ENCODE measurements around the gene TMEM185A. TPM values are rescaled to one million over a fixed set of nuclear protein-coding genes. Genes with fewer than 3 reads are reported as not detected.

The TMEM185A gene
- total and polyA plus RNA-seq, 3 donors from 2014 or later = 48.7 to 66.0 (median 64.3) TPM

DNA sequence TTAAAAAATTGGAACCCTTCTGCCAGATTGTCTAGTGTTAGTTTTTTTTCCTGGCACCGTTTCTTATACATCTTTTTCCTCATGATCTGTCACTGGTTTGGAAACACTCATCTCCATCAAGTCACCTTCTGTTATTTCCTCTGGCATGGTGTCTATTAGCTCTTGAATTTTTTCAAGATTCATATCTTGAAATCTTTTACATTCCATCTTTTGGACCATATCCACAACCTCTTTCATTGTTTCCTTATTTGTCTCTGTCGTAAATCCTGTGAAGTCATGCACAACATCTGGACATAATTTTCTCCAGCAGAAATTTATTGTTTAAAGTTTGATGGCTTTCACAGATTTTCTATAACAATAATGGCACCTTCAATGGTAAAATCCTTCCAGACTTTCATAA is 10.2 kb upstream of the TMEM185A start:
- intact Hi-C loops (cut with DNase I; ENCODE audit: low total_unique reads) = no loop called here
- no peak for TF ChIP-seq POLR2A (IDR thresholded peaks at IDR 0.05)
- TF ChIP-seq, protein P1, sequence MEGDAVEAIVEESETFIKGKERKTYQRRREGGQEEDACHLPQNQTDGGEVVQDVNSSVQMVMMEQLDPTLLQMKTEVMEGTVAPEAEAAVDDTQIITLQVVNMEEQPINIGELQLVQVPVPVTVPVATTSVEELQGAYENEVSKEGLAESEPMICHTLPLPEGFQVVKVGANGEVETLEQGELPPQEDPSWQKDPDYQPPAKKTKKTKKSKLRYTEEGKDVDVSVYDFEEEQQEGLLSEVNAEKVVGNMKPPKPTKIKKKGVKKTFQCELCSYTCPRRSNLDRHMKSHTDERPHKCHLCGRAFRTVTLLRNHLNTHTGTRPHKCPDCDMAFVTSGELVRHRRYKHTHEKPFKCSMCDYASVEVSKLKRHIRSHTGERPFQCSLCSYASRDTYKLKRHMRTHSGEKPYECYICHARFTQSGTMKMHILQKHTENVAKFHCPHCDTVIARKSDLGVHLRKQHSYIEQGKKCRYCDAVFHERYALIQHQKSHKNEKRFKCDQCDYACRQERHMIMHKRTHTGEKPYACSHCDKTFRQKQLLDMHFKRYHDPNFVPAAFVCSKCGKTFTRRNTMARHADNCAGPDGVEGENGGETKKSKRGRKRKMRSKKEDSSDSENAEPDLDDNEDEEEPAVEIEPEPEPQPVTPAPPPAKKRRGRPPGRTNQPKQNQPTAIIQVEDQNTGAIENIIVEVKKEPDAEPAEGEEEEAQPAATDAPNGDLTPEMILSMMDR (IDR thresholded peaks at IDR 0.05) = no peak
- Histone ChIP-seq H3K4me1 (no peaks in the 10 kb centered on the region), H3K4me3 (no peak overlapping the region), H3K9me3 (no peaks in the 10 kb centered on the region), H3K27me3 (no peaks in the 10 kb centered on the region), H3K36me3 (ENCODE audit: low read depth, missing control alignments) (no peaks in the 10 kb centered on the region), H3K27ac (no peak overlapping the region)
- WGBS, 2 donors = 64 to 78% methylated on average over 2 of the region's 2 CpGs
- DNase-seq = no peak

DNA sequence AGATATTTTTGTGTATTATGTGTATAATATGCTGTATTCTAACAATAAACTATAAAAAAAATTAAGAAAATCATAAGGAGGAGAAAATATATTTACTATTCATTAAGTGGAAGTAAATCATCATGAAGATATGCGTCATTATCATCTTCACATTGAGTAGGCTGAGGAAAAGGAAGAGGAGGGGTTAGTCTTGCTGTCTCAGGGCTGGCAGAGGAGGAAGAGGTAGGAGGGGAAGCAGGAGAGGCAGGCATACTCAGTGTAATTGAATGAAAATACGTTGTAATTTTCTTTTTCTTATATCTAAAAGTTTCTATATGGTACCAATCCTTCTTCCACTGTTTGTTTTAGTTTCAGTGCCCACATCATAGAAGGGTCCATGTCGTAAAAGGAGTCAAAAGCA is 9.8 kb upstream of the TMEM185A start:
- 50 to 70% methylated on average over 3 of the region's 3 CpGs for WGBS, 2 donors
- no peaks in the 10 kb centered on the region for H3K27me3 ChIP-seq
- H3K9me3 ChIP-seq = no peaks in the 10 kb centered on the region
- no peak overlapping the region for H3K4me3 ChIP-seq
- TF ChIP-seq, protein P1 (IDR thresholded peaks at IDR 0.05) = no peak
- TF ChIP-seq POLR2A (IDR thresholded peaks at IDR 0.05) = no peak
- no peaks in the 10 kb centered on the region for H3K36me3 ChIP-seq (ENCODE audit: low read depth, missing control alignments)
- intact Hi-C loops (cut with DNase I; ENCODE audit: low total_unique reads) = no loop called here
- DNase-seq = no peak
- H3K4me1 ChIP-seq = no peaks in the 10 kb centered on the region
- no peak overlapping the region for H3K27ac ChIP-seq

DNA sequence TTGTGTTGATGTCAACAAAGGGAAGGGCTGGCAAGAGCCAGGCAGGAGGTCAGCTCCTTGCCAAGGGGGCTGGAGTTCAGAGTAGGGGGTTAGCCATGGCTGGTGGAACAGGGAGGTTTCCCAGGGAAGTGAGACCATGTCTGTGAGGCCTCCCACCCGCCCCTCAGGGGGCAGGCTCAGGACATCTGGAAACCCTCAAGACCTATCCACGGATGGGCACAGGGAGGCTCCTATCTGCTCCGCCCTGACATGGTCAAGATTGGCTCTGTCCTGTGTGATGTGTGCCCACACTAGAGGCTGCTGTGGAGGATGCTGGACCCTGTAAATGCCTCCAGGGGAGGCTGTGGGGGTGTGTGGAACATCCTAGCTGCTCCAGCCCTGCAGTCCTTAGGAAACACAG is 8.0 kb upstream of the TMEM185A start:
- no peak for DNase-seq
- no peak overlapping the region for H3K27ac ChIP-seq
- no peaks in the 10 kb centered on the region for H3K9me3 ChIP-seq
- no peaks in the 10 kb centered on the region for H3K27me3 ChIP-seq
- TF ChIP-seq POLR2A (IDR thresholded peaks at IDR 0.05) = no peak
- TF ChIP-seq, protein P1 (IDR thresholded peaks at IDR 0.05) = no peak
- no peak overlapping the region for H3K4me3 ChIP-seq
- no peaks in the 10 kb centered on the region for H3K4me1 ChIP-seq
- intact Hi-C loops (cut with DNase I; ENCODE audit: low total_unique reads) = no loop called here
- no peaks in the 10 kb centered on the region for H3K36me3 ChIP-seq (ENCODE audit: low read depth, missing control alignments)
- 92% methylated on average over 3 of the region's 3 CpGs; no CpG with 5 or more reads in 1 of the 2 donors for WGBS, 2 donors

DNA sequence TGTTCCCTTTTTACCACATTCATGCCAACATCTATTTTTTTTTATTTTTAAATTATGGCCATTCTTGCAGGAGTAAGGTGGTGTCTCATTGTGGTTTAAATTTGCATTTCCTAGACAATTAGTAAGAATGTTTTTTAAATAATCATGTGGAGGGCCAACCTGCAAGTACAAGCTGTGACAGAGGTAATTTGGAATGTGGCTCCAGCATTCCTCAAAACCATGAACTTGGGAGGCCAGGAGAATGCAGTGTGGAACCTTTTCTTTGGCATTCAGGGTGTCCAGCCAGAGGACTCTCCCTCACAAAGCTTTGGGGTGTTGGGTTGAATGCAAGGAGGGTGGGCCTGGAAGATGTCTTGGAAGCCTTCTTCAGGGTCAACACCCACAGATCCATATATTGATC is 7.3 kb upstream of the TMEM185A start:
- Histone ChIP-seq H3K27me3 (no peaks in the 10 kb centered on the region), H3K9me3 (no peaks in the 10 kb centered on the region), H3K36me3 (ENCODE audit: low read depth, missing control alignments) (no peaks in the 10 kb centered on the region), H3K4me3 (no peak overlapping the region), H3K27ac (no peak overlapping the region), H3K4me1 (no peaks in the 10 kb centered on the region)
- no peak for DNase-seq
- intact Hi-C loops (cut with DNase I; ENCODE audit: low total_unique reads) = no loop called here
- TF ChIP-seq, protein P1 (IDR thresholded peaks at IDR 0.05) = no peak
- TF ChIP-seq POLR2A (IDR thresholded peaks at IDR 0.05) = no peak

DNA sequence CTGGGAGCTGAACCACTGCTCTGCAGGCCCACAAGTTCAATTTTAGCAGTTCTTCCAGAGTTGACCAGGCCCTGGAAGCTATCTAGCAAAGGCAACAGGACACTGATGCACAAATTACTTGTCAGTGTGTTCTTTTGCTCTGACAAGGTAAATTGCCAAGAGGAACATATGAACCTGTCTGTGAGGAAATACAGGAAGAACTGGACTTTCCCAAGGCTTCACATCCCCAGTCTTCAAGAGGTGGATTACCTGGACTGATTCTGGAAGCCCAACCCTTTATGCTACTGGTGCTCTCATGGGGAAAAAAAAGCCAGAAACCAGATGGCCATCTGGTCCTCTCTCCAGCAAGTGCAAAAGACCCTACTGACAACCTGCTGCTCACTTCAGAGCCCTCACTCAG is 1.9 kb upstream of the TMEM185A start:
- intact Hi-C loops (cut with DNase I; ENCODE audit: low total_unique reads) = no loop called here
- Histone ChIP-seq H3K36me3 (ENCODE audit: low read depth, missing control alignments) (no peaks in the 10 kb centered on the region), H3K9me3 (no peaks in the 10 kb centered on the region), H3K4me1 (no peaks in the 10 kb centered on the region), H3K4me3 (no peak overlapping the region), H3K27me3 (no peaks in the 10 kb centered on the region), H3K27ac (no peak overlapping the region)
- DNase-seq = no peak
- TF ChIP-seq, protein P1 (IDR thresholded peaks at IDR 0.05) = no peak
- no peak for TF ChIP-seq POLR2A (IDR thresholded peaks at IDR 0.05)

All from testis (tissue), 3 donors.